ENCODE results near the gene CD44. TPM values are rescaled to one million over a fixed set of nuclear protein-coding genes. Genes with fewer than 3 reads are reported as not detected.

The CD44 gene
- total RNA-seq, 4 donors from 2014 or later = 92.7 to 627 (median 158) TPM

DNA sequence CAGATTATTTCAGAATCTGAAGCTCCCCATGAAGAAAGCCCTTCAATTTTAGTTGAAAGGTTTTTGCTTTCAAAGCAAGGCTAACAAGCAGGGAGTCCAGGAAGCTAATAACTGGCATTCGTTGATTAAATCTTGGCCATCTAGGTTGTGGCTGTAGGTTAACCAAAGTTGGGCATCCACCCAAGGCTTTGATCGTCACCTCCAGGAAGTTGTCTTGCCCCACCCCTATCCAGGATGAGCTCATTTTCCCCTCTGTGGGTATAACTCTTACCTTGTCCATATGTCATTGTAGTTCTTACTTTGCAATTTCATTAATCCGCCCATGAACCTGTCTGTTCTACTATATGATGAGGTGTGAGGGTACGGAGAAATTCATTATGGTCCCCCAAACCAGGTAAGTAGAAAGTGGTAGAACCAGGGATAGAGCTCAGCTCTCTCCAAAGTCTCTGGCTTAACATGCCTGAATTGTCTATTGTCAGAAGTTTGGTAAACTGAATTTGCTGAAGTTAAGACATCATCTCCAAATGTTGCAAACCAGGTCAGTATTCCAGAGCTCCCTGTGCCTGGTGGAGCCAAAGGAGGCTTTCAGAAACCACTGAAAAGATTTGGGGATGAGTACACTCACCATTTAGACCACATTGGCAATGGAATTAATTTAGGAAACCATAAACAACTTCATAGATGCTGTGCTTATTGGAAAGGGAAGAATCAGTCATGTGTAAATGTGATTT, 97.1 kb downstream of the CD44 start:
- DNase-seq (ENCODE audit: low spot score) (no peak), ATAC-seq (ENCODE audit: low FRiP score) (no peak)
- TF ChIP-seq, protein P1, sequence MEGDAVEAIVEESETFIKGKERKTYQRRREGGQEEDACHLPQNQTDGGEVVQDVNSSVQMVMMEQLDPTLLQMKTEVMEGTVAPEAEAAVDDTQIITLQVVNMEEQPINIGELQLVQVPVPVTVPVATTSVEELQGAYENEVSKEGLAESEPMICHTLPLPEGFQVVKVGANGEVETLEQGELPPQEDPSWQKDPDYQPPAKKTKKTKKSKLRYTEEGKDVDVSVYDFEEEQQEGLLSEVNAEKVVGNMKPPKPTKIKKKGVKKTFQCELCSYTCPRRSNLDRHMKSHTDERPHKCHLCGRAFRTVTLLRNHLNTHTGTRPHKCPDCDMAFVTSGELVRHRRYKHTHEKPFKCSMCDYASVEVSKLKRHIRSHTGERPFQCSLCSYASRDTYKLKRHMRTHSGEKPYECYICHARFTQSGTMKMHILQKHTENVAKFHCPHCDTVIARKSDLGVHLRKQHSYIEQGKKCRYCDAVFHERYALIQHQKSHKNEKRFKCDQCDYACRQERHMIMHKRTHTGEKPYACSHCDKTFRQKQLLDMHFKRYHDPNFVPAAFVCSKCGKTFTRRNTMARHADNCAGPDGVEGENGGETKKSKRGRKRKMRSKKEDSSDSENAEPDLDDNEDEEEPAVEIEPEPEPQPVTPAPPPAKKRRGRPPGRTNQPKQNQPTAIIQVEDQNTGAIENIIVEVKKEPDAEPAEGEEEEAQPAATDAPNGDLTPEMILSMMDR (IDR thresholded peaks at IDR 0.05) = no peak

DNA sequence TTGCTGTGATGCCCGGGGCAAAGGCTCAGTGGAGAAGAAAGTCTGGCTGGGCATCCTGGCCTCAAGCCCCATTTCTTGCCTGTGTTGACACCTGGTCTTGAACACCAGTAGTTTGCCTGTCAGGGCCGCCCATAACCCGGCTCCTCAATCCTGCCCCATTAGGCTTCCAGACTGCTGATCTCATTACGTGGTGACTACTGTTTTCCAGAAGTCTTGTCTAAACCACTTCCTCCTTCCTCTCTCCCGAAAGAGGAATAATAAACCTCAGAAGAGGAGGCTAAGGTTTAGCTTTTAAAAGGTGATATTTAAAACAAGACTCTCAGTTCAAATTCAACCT, 97.7 kb downstream of the CD44 start:
- ATAC-seq (ENCODE audit: low FRiP score) (no peak), DNase-seq (ENCODE audit: low spot score) (no peak)
- TF ChIP-seq, protein P1 (IDR thresholded peaks at IDR 0.05) = no peak

DNA sequence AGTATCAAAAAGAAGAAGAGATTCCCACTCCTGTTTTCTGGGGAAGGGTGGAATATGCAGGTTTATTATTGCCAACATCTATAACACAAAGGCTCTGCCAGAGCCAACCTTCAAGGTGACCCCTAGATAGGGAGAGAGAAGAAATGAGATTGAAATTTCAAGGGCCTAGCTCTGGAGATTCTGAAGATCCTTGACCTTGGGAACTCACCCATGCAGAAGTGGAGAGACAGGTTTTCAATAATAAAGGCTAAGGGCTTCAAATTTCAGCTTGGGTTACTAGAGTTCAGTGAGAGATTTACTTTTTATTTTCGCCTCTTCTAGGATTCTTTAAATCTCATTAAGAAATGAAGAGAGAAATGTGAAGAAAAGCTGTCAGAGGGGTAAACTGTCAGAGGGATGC, 98.4 kb downstream of the CD44 start:
- ATAC-seq (ENCODE audit: low FRiP score) = no peak

DNA sequence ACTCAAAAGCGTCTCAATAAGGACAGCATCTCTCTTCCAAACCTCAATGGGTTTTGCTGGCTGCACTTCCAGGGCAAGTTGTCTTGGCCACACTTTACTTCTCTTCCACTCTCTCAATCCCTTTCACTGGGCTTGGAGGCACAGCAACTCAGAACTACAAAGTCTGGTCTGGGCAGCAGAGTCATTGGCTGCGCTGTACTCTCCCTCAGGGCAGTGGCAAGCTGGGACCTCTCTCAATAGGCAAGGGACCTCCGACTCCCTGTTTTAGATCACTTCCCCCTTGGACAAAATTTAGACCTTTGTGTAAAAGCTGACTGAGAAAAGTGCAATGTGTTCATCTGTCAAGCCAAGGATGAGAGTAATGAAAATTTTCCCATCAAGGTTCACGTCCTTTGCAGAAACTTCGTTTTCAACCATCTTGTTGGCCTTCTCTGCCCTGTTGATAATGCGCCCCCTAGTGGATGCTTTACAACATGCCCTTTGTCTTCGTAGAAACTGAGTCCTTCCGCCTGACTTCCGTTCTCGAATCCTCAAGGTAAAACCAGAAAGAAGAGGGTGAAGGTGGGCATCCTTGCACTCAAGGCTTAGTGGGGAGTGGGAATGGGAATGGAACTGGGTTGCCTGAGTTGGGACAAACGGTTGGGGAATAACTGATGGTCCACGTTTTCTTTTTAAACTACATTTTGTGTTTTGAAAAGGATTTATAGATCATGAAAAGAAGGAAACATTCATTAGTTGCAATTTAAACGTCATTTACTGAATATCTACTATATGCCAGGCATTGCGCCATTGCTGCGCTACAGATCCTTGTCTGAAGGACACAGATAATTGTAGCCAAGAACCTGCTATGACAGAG, 99.1 kb downstream of the CD44 start:
- TF ChIP-seq, protein P1 (IDR thresholded peaks at IDR 0.05) = peak in 1 of 3 donors; percentile 46
- ATAC-seq (ENCODE audit: low FRiP score) = peak; percentile 29

More for the DNA sequence above, 98.4 kb downstream of the CD44 start:
- no peak for DNase-seq (ENCODE audit: low spot score)
- TF ChIP-seq, protein P1 (IDR thresholded peaks at IDR 0.05) = no peak

DNA sequence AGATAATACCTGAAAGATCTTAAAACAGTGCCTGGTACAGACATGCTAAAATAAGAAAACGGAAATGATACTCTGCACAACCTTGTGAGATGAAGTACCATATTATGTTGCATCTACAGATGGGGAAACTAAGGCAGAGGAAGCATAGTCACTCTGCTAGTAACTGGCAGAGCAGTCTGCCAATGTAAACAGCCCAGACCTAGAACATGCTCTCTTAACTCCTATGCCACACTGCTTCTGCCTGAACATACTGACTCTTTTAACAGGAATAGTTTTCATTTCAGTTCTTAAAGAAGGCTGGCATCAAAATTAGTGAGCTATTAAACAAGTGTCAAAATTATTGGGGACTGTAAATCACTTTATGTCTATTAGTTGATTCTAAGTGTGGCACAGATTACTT, 99.9 kb downstream of the CD44 start:
- DNase-seq (ENCODE audit: low spot score) (no peak), ATAC-seq (ENCODE audit: low FRiP score) (no peak)
- TF ChIP-seq, protein P1 (IDR thresholded peaks at IDR 0.05) = no peak

More for the DNA sequence above, 99.1 kb downstream of the CD44 start:
- DNase-seq (ENCODE audit: low spot score) = no peak

DNA sequence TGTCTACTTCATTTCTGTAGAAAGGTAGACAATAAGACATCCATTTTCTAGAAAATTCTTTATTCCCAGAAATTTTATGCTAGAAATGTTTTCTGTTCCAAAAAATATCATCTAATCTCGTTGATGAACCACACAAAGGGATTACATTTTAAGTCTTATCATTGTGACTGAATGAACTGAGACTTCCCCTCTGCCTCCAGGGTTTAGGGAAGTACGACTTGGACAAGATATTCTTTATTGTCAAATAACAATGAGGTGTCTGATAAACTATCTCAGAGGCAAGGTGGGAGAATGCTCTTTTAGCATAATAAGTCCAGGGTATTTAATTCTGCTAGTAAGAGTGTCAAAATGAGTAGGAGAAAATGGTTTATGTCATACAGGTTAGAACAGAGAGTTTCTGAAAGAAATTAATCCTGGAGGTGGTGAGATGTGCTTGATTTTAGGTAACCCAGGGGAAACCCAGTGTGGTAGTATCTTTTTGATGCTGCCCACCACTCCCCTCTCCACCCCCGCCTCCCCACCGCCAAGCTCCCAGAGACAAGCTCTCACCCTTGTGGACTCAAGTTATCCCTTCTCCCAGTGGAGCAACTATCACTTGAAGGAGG, 100.6 kb downstream of the CD44 start:
- TF ChIP-seq, protein P1 (IDR thresholded peaks at IDR 0.05) = no peak
- DNase-seq (ENCODE audit: low spot score) (no peak), ATAC-seq (ENCODE audit: low FRiP score) (no peak)
